Measurements from ENCODE around the gene ZNF700.
"Not testable (repeated sequence)": the region's sequence is repeated elsewhere in the genome, so short reads cannot be mapped to it uniquely, and the experiment has no call there.

ZNF700 gene

GRCh38 chr19:11941361-11941887 is 16.5 kb downstream of the ZNF700 start:
- DNase-seq: not testable (repeated sequence)

- DNase-seq: no peak
Measured at GRCh38 chr19:11942008-11942842, 17.3 kb downstream of the ZNF700 start.

- no peak for DNase-seq
Measured at GRCh38 chr19:11942843-11943108, 17.9 kb downstream of the ZNF700 start.

GRCh38 chr19:11944656-11945055 is 19.7 kb downstream of the ZNF700 start:
- no peak for DNase-seq

- no peak for DNase-seq
Measured at GRCh38 chr19:11948646-11949045, 23.7 kb downstream of the ZNF700 start.

GRCh38 chr19:11949201-11949600 is 24.3 kb downstream of the ZNF700 start:
- DNase-seq: no peak

- not testable (repeated sequence) for DNase-seq
Measured at GRCh38 chr19:11949614-11950080, 24.7 kb downstream of the ZNF700 start.

GRCh38 chr19:11950312-11950711 is 25.4 kb downstream of the ZNF700 start:
- DNase-seq: no peak

- peak; percentile 5 for DNase-seq
Measured at GRCh38 chr19:11963566-11964355, 38.9 kb downstream of the ZNF700 start.

- DNase-seq: peak; percentile 56
Measured at GRCh38 chr19:11964496-11964857, 39.6 kb downstream of the ZNF700 start.

- DNase-seq: peak; percentile 56
Measured at GRCh38 chr19:11964858-11965645, 40.1 kb downstream of the ZNF700 start, which contains the start of gene ZNF763. Gene ZNF763 (plus strand): TSS chr19:11965040. CDS start chr19:11965209, 169 bp downstream.

- DNase-seq: no peak
Measured at GRCh38 chr19:11970174-11970573, 45.3 kb downstream of the ZNF700 start.

GRCh38 chr19:11971041-11971440 is 46.1 kb downstream of the ZNF700 start:
- no peak for DNase-seq

- no peak for DNase-seq
Measured at GRCh38 chr19:11973019-11973810, 48.3 kb downstream of the ZNF700 start.

- no peak for DNase-seq
Measured at GRCh38 chr19:11978492-11979100, 53.7 kb downstream of the ZNF700 start.

GRCh38 chr19:11979527-11979926 is 54.6 kb downstream of the ZNF700 start:
- DNase-seq: no peak

- no peak for DNase-seq
Measured at GRCh38 chr19:11982526-11982925, 57.6 kb downstream of the ZNF700 start.

- no peak for DNase-seq
Measured at GRCh38 chr19:11984986-11985385, 60.1 kb downstream of the ZNF700 start.

- no peak for DNase-seq
Measured at GRCh38 chr19:11986754-11987153, 61.8 kb downstream of the ZNF700 start.

- peak; percentile 86 for DNase-seq
Measured at GRCh38 chr19:11987405-11988281, 62.7 kb downstream of the ZNF700 start.

- no peak for DNase-seq
Measured at GRCh38 chr19:11989112-11989456, 64.2 kb downstream of the ZNF700 start.
